Ascending aorta (tissue), 2 donors: ENCODE results near the gene PROZ. TPM values are rescaled to one million over a fixed set of nuclear protein-coding genes. Genes with fewer than 3 reads are reported as not detected.

Experiments
- DNase-seq, 2 donors: peaks; one replicate each; pipeline ENCODE4 v3.0.0-alpha.2; 2019; ENCODE audit warnings: low spot score in 2 of 2
- H3K27ac ChIP-seq, 2 donors: fragments of 200-600 bp; sonication (generic); one replicate each; pipeline ENCODE4 v1.5.1; 2016 to 2017; ENCODE audit warnings: mild to moderate bottlenecking in 1 of 2
- H3K27me3 ChIP-seq: fragments of 200-600 bp; sonication (generic); one replicate; pipeline ENCODE4 v1.5.1; 2017
- H3K36me3 ChIP-seq, 2 donors: fragments of 200-600 bp; sonication (generic); one replicate each; pipeline ENCODE4 v1.5.1; 2016
- H3K4me1 ChIP-seq, 2 donors: fragments of 200-600 bp; sonication (generic); one replicate each; pipeline ENCODE4 v1.5.1; 2016 to 2017; ENCODE audit warnings: mild to moderate bottlenecking in 1 of 2
- H3K4me3 ChIP-seq, 2 donors: fragments of 200-600 bp; sonication (generic); one replicate each; pipeline ENCODE4 v1.5.1; 2016 to 2017; ENCODE audit warnings: mild to moderate bottlenecking in 1 of 2
- H3K9me3 ChIP-seq, 2 donors: fragments of 200-600 bp; sonication (generic); one replicate each; pipeline ENCODE4 v1.5.1; 2016
- intact Hi-C: fragments of 100-400 bp; cut with DNase I; formaldehyde crosslinking; loops from one replicate; pipeline ENCODE4 v1.15.1; 2023
- total RNA-seq: library from RNA; depleted of rRNA; stranded (reverse); fragments of >200 nt; gene quantifications from one replicate; pipeline ENCODE4 v1.1.0, GENCODE V29; 2016
- TF ChIP-seq, protein P1 (sequence below), 3 experiments: fragments of 200-600 bp in 2 of 3; fragments of 450-650 bp in 1 of 3; sonication (generic) in 2 of 3; IDR thresholded peaks; one replicate each; pipeline ENCODE4 v1.5.1; 2016 to 2019; ENCODE audit warnings: antibody characterized with exemption in 3 of 3, mild to moderate bottlenecking in 1 of 3, moderate library complexity in 1 of 3

Gene PROZ
- total RNA-seq, 1 donor from 2014 or later, result not detected

GRCh38 chr13:113190181-113190580 lies 31.7 kb downstream of the PROZ start:
- TF ChIP-seq, protein P1, sequence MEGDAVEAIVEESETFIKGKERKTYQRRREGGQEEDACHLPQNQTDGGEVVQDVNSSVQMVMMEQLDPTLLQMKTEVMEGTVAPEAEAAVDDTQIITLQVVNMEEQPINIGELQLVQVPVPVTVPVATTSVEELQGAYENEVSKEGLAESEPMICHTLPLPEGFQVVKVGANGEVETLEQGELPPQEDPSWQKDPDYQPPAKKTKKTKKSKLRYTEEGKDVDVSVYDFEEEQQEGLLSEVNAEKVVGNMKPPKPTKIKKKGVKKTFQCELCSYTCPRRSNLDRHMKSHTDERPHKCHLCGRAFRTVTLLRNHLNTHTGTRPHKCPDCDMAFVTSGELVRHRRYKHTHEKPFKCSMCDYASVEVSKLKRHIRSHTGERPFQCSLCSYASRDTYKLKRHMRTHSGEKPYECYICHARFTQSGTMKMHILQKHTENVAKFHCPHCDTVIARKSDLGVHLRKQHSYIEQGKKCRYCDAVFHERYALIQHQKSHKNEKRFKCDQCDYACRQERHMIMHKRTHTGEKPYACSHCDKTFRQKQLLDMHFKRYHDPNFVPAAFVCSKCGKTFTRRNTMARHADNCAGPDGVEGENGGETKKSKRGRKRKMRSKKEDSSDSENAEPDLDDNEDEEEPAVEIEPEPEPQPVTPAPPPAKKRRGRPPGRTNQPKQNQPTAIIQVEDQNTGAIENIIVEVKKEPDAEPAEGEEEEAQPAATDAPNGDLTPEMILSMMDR (IDR thresholded peaks at IDR 0.05), result no peak
- no peak for DNase-seq
- H3K4me1 ChIP-seq, result no peaks in the 10 kb centered on the region
- no peak overlapping the region for H3K4me3 ChIP-seq
- H3K27ac ChIP-seq, result no peak overlapping the region
- no peaks in the 10 kb centered on the region for H3K9me3 ChIP-seq
- peaks cover 34 to 63% of the 10 kb centered on the region in 2 donors for H3K36me3 ChIP-seq
- intact Hi-C loops, result no loop called here
- no peaks in the 10 kb centered on the region for H3K27me3 ChIP-seq

- H3K27ac ChIP-seq, result no peak overlapping the region
- peaks cover 40 to 83% of the 10 kb centered on the region in 2 donors for H3K36me3 ChIP-seq
- H3K4me1 ChIP-seq, result no peaks in the 10 kb centered on the region
- H3K9me3 ChIP-seq, result no peaks in the 10 kb centered on the region
- intact Hi-C loops, result no loop called here
- no peak overlapping the region for H3K4me3 ChIP-seq
- no peak for DNase-seq
- TF ChIP-seq, protein P1 (IDR thresholded peaks at IDR 0.05), result no peak
- no peaks in the 10 kb centered on the region for H3K27me3 ChIP-seq
These were observed 33.8 kb downstream of the PROZ start for GRCh38 chr13:113192279-113192678.

DNA sequence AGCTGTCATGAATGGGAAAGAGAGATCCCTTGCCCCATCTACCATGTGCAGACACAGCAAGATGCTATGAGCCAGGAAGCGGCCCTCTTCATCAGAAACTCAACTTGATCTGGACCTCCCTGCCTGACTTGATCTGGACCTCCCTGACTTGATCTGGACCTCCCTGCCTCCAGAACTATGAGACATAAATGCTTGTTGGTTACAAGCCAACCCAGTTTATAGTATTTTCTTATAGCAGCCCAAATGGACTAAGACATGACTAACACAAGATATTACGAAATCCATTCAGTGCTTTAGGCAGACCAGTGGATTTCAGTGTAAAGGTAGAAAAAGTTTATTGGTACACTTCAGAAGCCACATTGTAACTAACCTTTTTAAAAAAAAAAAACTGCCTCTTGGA lies 34.5 kb downstream of the PROZ start:
- H3K4me3 ChIP-seq, result no peak overlapping the region
- H3K27me3 ChIP-seq, result no peaks in the 10 kb centered on the region
- H3K27ac ChIP-seq, result no peak overlapping the region
- DNase-seq, result no peak
- H3K9me3 ChIP-seq, result no peaks in the 10 kb centered on the region
- intact Hi-C loops, result no loop called here
- TF ChIP-seq, protein P1 (IDR thresholded peaks at IDR 0.05), result no peak
- peaks cover 46 to 88% of the 10 kb centered on the region in 2 donors for H3K36me3 ChIP-seq
- no peaks in the 10 kb centered on the region for H3K4me1 ChIP-seq

GRCh38 chr13:113195360-113195759 lies 36.9 kb downstream of the PROZ start:
- H3K27me3 ChIP-seq, result no peaks in the 10 kb centered on the region
- H3K4me1 ChIP-seq, result no peaks in the 10 kb centered on the region
- no peaks in the 10 kb centered on the region for H3K9me3 ChIP-seq
- TF ChIP-seq, protein P1 (IDR thresholded peaks at IDR 0.05), result no peak
- H3K4me3 ChIP-seq, result no peak overlapping the region
- no peak overlapping the region for H3K27ac ChIP-seq
- intact Hi-C loops, result no loop called here
- peaks cover 51 to 89% of the 10 kb centered on the region in 2 donors for H3K36me3 ChIP-seq
- no peak for DNase-seq

DNA sequence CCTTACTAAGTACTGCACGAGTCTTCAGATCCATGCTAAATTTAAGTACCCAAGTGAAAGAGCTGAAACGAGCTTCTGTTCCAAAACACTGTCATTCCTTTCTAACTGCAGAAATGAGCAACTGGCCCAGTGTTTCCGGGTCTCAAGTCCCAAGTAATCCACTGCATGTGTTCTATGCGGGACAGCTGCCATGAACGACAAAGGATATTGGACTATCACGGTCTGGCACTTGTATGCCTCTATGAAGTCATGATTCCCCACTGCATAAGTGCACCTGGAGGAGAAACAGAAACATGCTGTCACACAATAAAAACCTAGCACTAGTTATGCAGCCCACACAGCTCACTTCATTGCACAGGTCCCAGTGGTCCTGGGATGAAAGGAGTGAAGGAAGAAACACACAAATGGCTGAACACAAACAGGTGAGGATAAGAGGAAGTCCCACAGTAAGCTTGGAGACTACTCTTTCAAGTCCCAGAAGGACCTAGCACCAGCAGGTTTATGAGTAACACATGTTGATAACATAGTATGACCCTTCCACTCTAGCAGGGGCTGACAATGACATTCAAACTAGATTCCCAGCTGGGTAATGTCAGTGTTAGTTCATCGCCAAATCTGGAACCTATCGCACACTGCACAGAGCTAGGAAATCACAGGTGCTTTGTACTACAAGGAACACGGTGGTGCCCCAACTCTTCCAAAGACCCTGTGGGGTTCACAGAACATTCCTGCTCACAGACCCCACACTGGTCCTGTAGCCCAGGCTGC lies 38.7 kb downstream of the PROZ start:
- DNase-seq, result no peak
- intact Hi-C loops, result no loop called here
- Histone ChIP-seq H3K4me1 (no peaks in the 10 kb centered on the region), H3K9me3 (no peaks in the 10 kb centered on the region), H3K4me3 (no peak overlapping the region), H3K27me3 (no peaks in the 10 kb centered on the region), H3K36me3 (peaks cover 49 to 80% of the 10 kb centered on the region in 2 donors), H3K27ac (no peak overlapping the region)
- TF ChIP-seq, protein P1 (IDR thresholded peaks at IDR 0.05), result no peak
